Measurements from ENCODE around the gene LYPD5. TPM values are rescaled to one million over a fixed set of nuclear protein-coding genes. Genes with fewer than 3 reads are reported as not detected.
"Not testable (repeated sequence)": the region's sequence is repeated elsewhere in the genome, so short reads cannot be mapped to it uniquely, and the experiment has no call there.

The LYPD5 gene
- total RNA-seq, 1 donor from 2014 or later: not detected

GRCh38 chr19:43839139-43839538, 36.9 kb upstream of the LYPD5 start:
- Mint-ChIP-seq H3K4me3 (no peak overlapping the region), H3K4me1 (no peaks in the 10 kb centered on the region), H3K27me3 (ENCODE audit: low read depth) (no peaks in the 10 kb centered on the region), H3K9me3 (peaks cover 23% of the 10 kb centered on the region), H3K27ac (ENCODE audit: unreplicated experiment) (no peak overlapping the region), H3K36me3 (ENCODE audit: low read depth) (peaks cover 75% of the 10 kb centered on the region)
- no peak for DNase-seq (ENCODE audit: low read depth, low spot score)
- no peak for TF ChIP-seq CTCF (conservative IDR thresholded peaks at IDR 0.05)

- H3K27ac Mint-ChIP-seq (ENCODE audit: unreplicated experiment): peak within 1 kb of the TSS; percentile 87
- peaks cover 25% of the 10 kb centered on the region for H3K9me3 Mint-ChIP-seq
- peaks cover 30% of the 10 kb centered on the region for H3K36me3 Mint-ChIP-seq (ENCODE audit: low read depth)
- peak; percentile 85 for DNase-seq (ENCODE audit: low read depth, low spot score)
- H3K4me3 Mint-ChIP-seq: peak within 1 kb of the TSS; percentile 97
- peaks cover 42% of the 10 kb centered on the region for H3K27me3 Mint-ChIP-seq (ENCODE audit: low read depth)
- no peak for TF ChIP-seq CTCF (conservative IDR thresholded peaks at IDR 0.05)
- H3K4me1 Mint-ChIP-seq: peaks cover 19% of the 10 kb centered on the region
Measured at GRCh38 chr19:43826787-43827754, 24.8 kb upstream of the LYPD5 start, which contains the start of gene ZNF283. Gene ZNF283 (plus strand): TSS chr19:43827321. CDS start chr19:43833505, 6,184 bp downstream.

- Mint-ChIP-seq H3K4me3 (peak overlapping the region; percentile 33), H3K36me3 (ENCODE audit: low read depth) (peaks cover 17% of the 10 kb centered on the region), H3K9me3 (peaks cover 20% of the 10 kb centered on the region), H3K4me1 (peaks cover 19% of the 10 kb centered on the region), H3K27me3 (ENCODE audit: low read depth) (peaks cover 63% of the 10 kb centered on the region)
- H3K27ac Mint-ChIP-seq (ENCODE audit: unreplicated experiment); DNase-seq (ENCODE audit: low read depth, low spot score): not testable (repeated sequence)
Measured at GRCh38 chr19:43824572-43824971, 22.3 kb upstream of the LYPD5 start.

- H3K27ac Mint-ChIP-seq (ENCODE audit: unreplicated experiment); DNase-seq (ENCODE audit: low read depth, low spot score); H3K4me3 Mint-ChIP-seq: not testable (repeated sequence)
- H3K4me1 Mint-ChIP-seq: peaks cover 19% of the 10 kb centered on the region
- H3K9me3 Mint-ChIP-seq: peaks cover 20% of the 10 kb centered on the region
- H3K36me3 Mint-ChIP-seq (ENCODE audit: low read depth): peaks cover 13% of the 10 kb centered on the region
- H3K27me3 Mint-ChIP-seq (ENCODE audit: low read depth): peaks cover 67% of the 10 kb centered on the region
Measured at GRCh38 chr19:43823856-43824255, 21.6 kb upstream of the LYPD5 start.

- peaks cover 11% of the 10 kb centered on the region for H3K9me3 Mint-ChIP-seq
- peaks cover 77% of the 10 kb centered on the region for H3K27me3 Mint-ChIP-seq (ENCODE audit: low read depth)
- H3K4me1 Mint-ChIP-seq: no peaks in the 10 kb centered on the region
- H3K4me3 Mint-ChIP-seq: no peak overlapping the region
- H3K27ac Mint-ChIP-seq (ENCODE audit: unreplicated experiment): no peak overlapping the region
- no peak for DNase-seq (ENCODE audit: low read depth, low spot score)
- peaks cover 2% of the 10 kb centered on the region for H3K36me3 Mint-ChIP-seq (ENCODE audit: low read depth)
- no peak for TF ChIP-seq CTCF (conservative IDR thresholded peaks at IDR 0.05)
Measured at GRCh38 chr19:43820884-43821215, 18.6 kb upstream of the LYPD5 start.

- no peak for DNase-seq (ENCODE audit: low read depth, low spot score)
- no peak overlapping the region for H3K27ac Mint-ChIP-seq (ENCODE audit: unreplicated experiment)
- peaks cover 73% of the 10 kb centered on the region for H3K27me3 Mint-ChIP-seq (ENCODE audit: low read depth)
- peaks cover 2% of the 10 kb centered on the region for H3K36me3 Mint-ChIP-seq (ENCODE audit: low read depth)
- no peak overlapping the region for H3K4me3 Mint-ChIP-seq
- H3K4me1 Mint-ChIP-seq: no peaks in the 10 kb centered on the region
- peaks cover 11% of the 10 kb centered on the region for H3K9me3 Mint-ChIP-seq
- TF ChIP-seq CTCF (conservative IDR thresholded peaks at IDR 0.05): no peak
Measured at GRCh38 chr19:43820098-43820883, 18.0 kb upstream of the LYPD5 start.

Data from neural crest cell (in vitro differentiated cells).